Dermis microvascular lymphatic vessel endothelial cell (primary cell): ENCODE results near the gene MYT1. TPM values are rescaled to one million over a fixed set of nuclear protein-coding genes. Genes with fewer than 3 reads are reported as not detected.

Experiments used
- total RNA-seq: library from RNA; depleted of rRNA; stranded (reverse); fragments of >200 nt; gene quantifications from 2 replicates; pipeline ENCODE4 v1.2.1, GENCODE V29; 2014

Gene MYT1
- total RNA-seq, 1 donor from 2014 or later = not detected

Other genes with a start within 250 kb of the MYT1 start
- gene UCKL1, start 208.0 kb upstream of the MYT1 start, total RNA-seq = 26.6 and 45.0 TPM in 2 replicates
- 5.9 and 11.0 TPM in 2 replicates for gene ZNF512B, start 194.5 kb upstream of the MYT1 start, total RNA-seq
- gene SAMD10, start 184.8 kb upstream of the MYT1 start, total RNA-seq = 2.4 and 5.9 TPM in 2 replicates
- gene PRPF6, start 183.3 kb upstream of the MYT1 start, total RNA-seq = 40.6 and 49.0 TPM in 2 replicates
- 5.8 and 6.3 TPM in 2 replicates for gene C20orf204, start 128.3 kb upstream of the MYT1 start, total RNA-seq
- gene SOX18, start 114.8 kb upstream of the MYT1 start, total RNA-seq = 27.2 and 75.7 TPM in 2 replicates
- gene TCEA2, start 101.3 kb upstream of the MYT1 start, total RNA-seq = 27.0 and 36.0 TPM in 2 replicates
- gene RGS19, start 84.9 kb upstream of the MYT1 start, total RNA-seq = 12.8 and 23.0 TPM in 2 replicates
- 2.3 and 2.7 TPM in 2 replicates for gene OPRL1, start 84.4 kb upstream of the MYT1 start, total RNA-seq
- gene LKAAEAR1, start 80.1 kb upstream of the MYT1 start, total RNA-seq = 0.13 and 0.26 TPM in 2 replicates
- gene NPBWR2, start 56.9 kb upstream of the MYT1 start, total RNA-seq = not detected in 2 replicates
- gene PCMTD2, start 91.3 kb downstream of the MYT1 start, total RNA-seq = 49.3 and 52.3 TPM in 2 replicates